ENCODE data around the gene SH3PXD2A.

DNA sequence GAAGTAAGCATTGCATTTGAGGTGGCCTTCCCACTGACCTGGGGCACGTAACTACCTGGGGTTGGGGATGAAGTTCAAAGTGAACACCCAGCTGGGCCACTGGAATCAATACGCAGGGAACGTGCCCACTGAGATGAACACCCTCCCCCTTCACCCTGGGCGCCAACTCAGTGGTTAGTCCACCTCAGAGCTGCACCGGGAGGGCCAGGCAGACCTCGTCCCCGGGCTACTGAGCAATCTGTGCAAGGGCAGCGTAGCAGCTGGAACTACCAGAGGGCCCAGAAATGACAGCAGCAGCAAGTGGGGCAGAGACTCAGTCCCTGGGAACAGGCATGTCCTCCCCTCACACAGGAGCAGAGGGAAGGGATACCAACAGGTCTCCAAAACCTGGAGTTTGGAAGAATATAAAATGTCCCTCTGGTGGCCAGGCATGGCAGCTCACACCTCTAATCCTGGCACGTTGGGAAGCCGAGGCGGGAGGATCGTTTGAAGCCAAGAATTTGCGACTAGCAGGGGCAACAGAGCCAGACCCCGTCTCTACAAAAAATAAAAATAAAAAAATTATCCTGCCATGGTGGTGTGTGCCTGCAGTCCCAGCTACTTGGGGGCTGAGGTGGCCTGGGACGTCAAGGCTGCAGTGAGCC, 143.9 kb downstream of the SH3PXD2A start:
- TF ChIP-seq, protein P1, sequence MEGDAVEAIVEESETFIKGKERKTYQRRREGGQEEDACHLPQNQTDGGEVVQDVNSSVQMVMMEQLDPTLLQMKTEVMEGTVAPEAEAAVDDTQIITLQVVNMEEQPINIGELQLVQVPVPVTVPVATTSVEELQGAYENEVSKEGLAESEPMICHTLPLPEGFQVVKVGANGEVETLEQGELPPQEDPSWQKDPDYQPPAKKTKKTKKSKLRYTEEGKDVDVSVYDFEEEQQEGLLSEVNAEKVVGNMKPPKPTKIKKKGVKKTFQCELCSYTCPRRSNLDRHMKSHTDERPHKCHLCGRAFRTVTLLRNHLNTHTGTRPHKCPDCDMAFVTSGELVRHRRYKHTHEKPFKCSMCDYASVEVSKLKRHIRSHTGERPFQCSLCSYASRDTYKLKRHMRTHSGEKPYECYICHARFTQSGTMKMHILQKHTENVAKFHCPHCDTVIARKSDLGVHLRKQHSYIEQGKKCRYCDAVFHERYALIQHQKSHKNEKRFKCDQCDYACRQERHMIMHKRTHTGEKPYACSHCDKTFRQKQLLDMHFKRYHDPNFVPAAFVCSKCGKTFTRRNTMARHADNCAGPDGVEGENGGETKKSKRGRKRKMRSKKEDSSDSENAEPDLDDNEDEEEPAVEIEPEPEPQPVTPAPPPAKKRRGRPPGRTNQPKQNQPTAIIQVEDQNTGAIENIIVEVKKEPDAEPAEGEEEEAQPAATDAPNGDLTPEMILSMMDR (IDR thresholded peaks at IDR 0.05), result no peak
- TF ChIP-seq POLR2A (IDR thresholded peaks at IDR 0.05) (no peak), POLR2AphosphoS5 (IDR thresholded peaks at IDR 0.05) (no peak)

All from sigmoid colon (tissue), 4 donors.